C4-2B (cell line): ENCODE measurements around the gene CIAO2B.
"Not testable (repeated sequence)": the region's sequence is repeated elsewhere in the genome, so short reads cannot be mapped to it uniquely, and the experiment has no call there.

Experiments used
- H3K27ac ChIP-seq: fragments of 450-650 bp; 2 replicates; pipeline ENCODE4 v1.5.1; 2017
- CTCF ChIP-seq: fragments of 450-650 bp; conservative IDR thresholded peaks from 2 replicates; pipeline ENCODE4 v1.5.1; 2017; ENCODE audit warnings: mild to moderate bottlenecking
- ZFX ChIP-seq: fragments of 450-650 bp; IDR thresholded peaks from 2 replicates; pipeline ENCODE4 v1.6.1; 2017

The CIAO2B gene

GRCh38 chr16:66946541-66946940 is 12.3 kb upstream of the CIAO2B start:
- H3K27ac ChIP-seq, result no peak overlapping the region
- TF ChIP-seq CTCF, result no peak
- no peak for TF ChIP-seq ZFX

DNA sequence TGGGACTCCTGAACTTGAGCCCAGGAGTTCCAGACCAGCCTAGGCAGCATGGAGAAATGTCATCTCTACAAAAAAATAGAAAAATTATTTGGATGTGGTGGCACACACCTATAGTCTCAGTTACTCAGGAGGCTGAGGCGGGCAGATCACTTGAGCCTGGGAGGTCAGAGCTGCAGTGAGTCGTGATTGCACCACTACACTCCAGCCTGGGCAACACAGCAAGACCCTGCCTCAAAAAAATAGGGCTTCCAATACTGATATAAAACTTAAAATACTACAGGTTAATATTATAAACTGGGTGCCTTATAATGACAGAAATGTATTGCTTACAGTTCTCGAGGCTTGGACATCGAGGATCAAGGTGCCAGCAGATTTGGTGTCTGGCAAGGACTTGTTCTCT is 11.7 kb upstream of the CIAO2B start:
- H3K27ac ChIP-seq, result no peak overlapping the region

GRCh38 chr16:66944971-66945370 is 10.8 kb upstream of the CIAO2B start:
- not testable (repeated sequence) for H3K27ac ChIP-seq

More for the DNA sequence above, 11.7 kb upstream of the CIAO2B start:
- TF ChIP-seq CTCF, result no peak
- TF ChIP-seq ZFX, result no peak

GRCh38 chr16:66944054-66944441 is 9.8 kb upstream of the CIAO2B start:
- TF ChIP-seq ZFX (no peak), CTCF (no peak)
- H3K27ac ChIP-seq, result no peak overlapping the region

- TF ChIP-seq CTCF (no peak), ZFX (no peak)
- no peak overlapping the region for H3K27ac ChIP-seq
These were observed 9.3 kb upstream of the CIAO2B start for GRCh38 chr16:66943426-66944053.

GRCh38 chr16:66942981-66943380 is 8.8 kb upstream of the CIAO2B start:
- no peak for TF ChIP-seq CTCF
- no peak for TF ChIP-seq ZFX
- H3K27ac ChIP-seq, result no peak overlapping the region

DNA sequence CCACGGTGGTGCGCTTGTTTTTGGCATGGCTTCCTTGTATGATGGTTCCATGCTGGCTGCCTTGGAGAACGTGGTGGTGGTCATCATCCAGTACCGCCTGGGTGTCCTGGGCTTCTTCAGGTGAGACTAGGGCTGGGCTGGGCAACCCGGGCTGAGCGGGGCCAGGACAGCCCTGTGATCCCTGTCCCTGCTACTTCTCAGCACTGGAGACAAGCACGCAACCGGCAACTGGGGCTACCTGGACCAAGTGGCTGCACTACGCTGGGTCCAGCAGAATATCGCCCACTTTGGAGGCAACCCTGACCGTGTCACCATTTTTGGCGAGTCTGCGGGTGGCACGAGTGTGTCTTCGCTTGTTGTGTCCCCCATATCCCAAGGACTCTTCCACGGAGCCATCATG is 6.0 kb upstream of the CIAO2B start:
- TF ChIP-seq CTCF, result no peak
- TF ChIP-seq ZFX, result no peak
- H3K27ac ChIP-seq, result no peak overlapping the region

GRCh38 chr16:66939366-66939765 is 5.2 kb upstream of the CIAO2B start:
- H3K27ac ChIP-seq, result no peak overlapping the region
- TF ChIP-seq CTCF (no peak), ZFX (no peak)
